Activated naive CD4-positive, alpha-beta T cell treated with anti-CD3 and anti-CD28 coated beads, Interleukin-2, amount 10 ng/mL, durations not matched to agents 7 days and 5 days (primary cell): ENCODE measurements around the gene GOLIM4.
"Not testable (repeated sequence)": the region's sequence is repeated elsewhere in the genome, so short reads cannot be mapped to it uniquely, and the experiment has no call there.

Experiments used
- CTCF ChIA-PET: fragments of 350-600 bp; sonication (Branson Sonifier 250); formaldehyde crosslinking; loops from one replicate; lab custom pipeline; 2021; ENCODE audit warnings: antibody characterized with exemption; lab: Charles Lee
- DNase-seq: peaks from one replicate; pipeline ENCODE4 v3.0.0-alpha.2; 2020
- H3K27ac Mint-ChIP-seq: one replicate; pipeline ENCODE4 v1.8.0; 2021; ENCODE audit warnings: mild to moderate bottlenecking, moderate library complexity, mixed read lengths
- H3K27me3 Mint-ChIP-seq: one replicate; pipeline ENCODE4 v1.8.0; 2021; ENCODE audit warnings: mild to moderate bottlenecking, mixed read lengths
- H3K36me3 Mint-ChIP-seq: one replicate; pipeline ENCODE4 v1.8.0; 2021; ENCODE audit warnings: mixed read lengths
- H3K4me1 Mint-ChIP-seq: one replicate; pipeline ENCODE4 v1.8.0; 2021; ENCODE audit warnings: mixed read lengths
- H3K4me3 Mint-ChIP-seq: one replicate; pipeline ENCODE4 v1.8.0; 2021; ENCODE audit warnings: mild to moderate bottlenecking, moderate library complexity, mixed read lengths
- H3K9me3 Mint-ChIP-seq: one replicate; pipeline ENCODE4 v1.8.0; 2021; ENCODE audit warnings: mixed read lengths

The GOLIM4 gene

DNA sequence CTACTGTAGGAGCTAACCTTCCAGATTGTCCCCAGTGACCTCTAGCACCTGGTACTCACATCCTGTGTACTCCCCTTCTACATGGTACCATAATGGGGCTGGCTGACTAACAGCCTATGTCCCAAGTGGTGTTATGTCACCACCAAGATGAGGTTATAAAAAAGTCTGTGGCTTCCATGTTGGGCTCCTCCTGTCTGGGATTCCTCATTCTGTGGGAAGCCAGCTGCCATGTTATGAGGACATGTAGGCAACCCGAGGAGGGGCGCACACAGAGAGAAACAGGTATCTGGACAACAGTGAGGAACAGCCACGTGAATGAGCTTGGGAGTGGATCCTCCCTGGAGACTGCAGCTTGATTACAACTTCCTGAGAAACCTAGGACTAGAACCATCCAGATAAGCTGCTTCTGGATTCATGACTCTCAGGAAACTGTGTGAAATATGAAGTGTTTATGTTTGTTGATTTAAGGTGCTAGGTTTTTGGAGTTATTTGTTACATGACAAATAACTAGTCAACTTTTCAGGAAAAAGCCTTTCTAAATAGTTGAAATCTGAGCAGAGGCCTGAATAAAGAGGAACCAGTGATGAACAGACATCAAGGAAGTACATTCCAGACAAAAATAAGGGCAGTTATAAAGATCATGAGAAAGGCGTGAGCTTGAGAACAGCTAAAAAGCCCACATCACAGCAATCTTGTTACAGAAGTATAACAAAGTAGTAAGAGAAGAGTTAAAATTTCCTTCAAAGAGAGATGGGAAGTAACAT is 21.7 kb downstream of the GOLIM4 start:
- Mint-ChIP-seq H3K9me3 (no peaks in the 10 kb centered on the region), H3K4me3 (no peak overlapping the region), H3K36me3 (no peaks in the 10 kb centered on the region), H3K27me3 (no peaks in the 10 kb centered on the region), H3K4me1 (no peaks in the 10 kb centered on the region), H3K27ac (no peak overlapping the region)
- CTCF ChIA-PET, result no interaction called here
- no peak for DNase-seq

- no peaks in the 10 kb centered on the region for H3K27me3 Mint-ChIP-seq
Observed at GRCh38 chr3:168072323-168072650, 23.4 kb downstream of the GOLIM4 start.

GRCh38 chr3:168071591-168072322 is 24.0 kb downstream of the GOLIM4 start:
- no peak for DNase-seq
- H3K27me3 Mint-ChIP-seq, result no peaks in the 10 kb centered on the region
- no peak overlapping the region for H3K27ac Mint-ChIP-seq
- CTCF ChIA-PET, result no interaction called here
- no peaks in the 10 kb centered on the region for H3K36me3 Mint-ChIP-seq
- H3K4me1 Mint-ChIP-seq, result no peaks in the 10 kb centered on the region
- H3K9me3 Mint-ChIP-seq, result no peaks in the 10 kb centered on the region
- H3K4me3 Mint-ChIP-seq, result no peak overlapping the region

More at GRCh38 chr3:168072323-168072650, 23.4 kb downstream of the GOLIM4 start:
- Mint-ChIP-seq H3K9me3 (no peaks in the 10 kb centered on the region), H3K4me1 (no peaks in the 10 kb centered on the region), H3K36me3 (no peaks in the 10 kb centered on the region), H3K27ac (no peak overlapping the region), H3K4me3 (no peak overlapping the region)
- DNase-seq, result no peak
- CTCF ChIA-PET, result no interaction called here

- CTCF ChIA-PET, result no interaction called here
- no peak for DNase-seq
- Mint-ChIP-seq H3K27ac (no peak overlapping the region), H3K9me3 (no peaks in the 10 kb centered on the region), H3K27me3 (no peaks in the 10 kb centered on the region), H3K4me3 (no peak overlapping the region), H3K36me3 (no peaks in the 10 kb centered on the region), H3K4me1 (no peaks in the 10 kb centered on the region)
Observed at GRCh38 chr3:168070919-168071318, 24.8 kb downstream of the GOLIM4 start.

GRCh38 chr3:168068346-168068745 is 27.4 kb downstream of the GOLIM4 start:
- DNase-seq, result no peak
- CTCF ChIA-PET, result no interaction called here
- Mint-ChIP-seq H3K36me3 (no peaks in the 10 kb centered on the region), H3K27ac (no peak overlapping the region), H3K9me3 (no peaks in the 10 kb centered on the region), H3K4me3 (no peak overlapping the region), H3K4me1 (no peaks in the 10 kb centered on the region), H3K27me3 (no peaks in the 10 kb centered on the region)

- Mint-ChIP-seq H3K4me3 (no peak overlapping the region), H3K4me1 (no peaks in the 10 kb centered on the region), H3K9me3 (no peaks in the 10 kb centered on the region), H3K27me3 (no peaks in the 10 kb centered on the region), H3K36me3 (no peaks in the 10 kb centered on the region), H3K27ac (no peak overlapping the region)
- no peak for DNase-seq
- CTCF ChIA-PET, result no interaction called here
Observed at GRCh38 chr3:168066882-168067281, 28.8 kb downstream of the GOLIM4 start.

DNA sequence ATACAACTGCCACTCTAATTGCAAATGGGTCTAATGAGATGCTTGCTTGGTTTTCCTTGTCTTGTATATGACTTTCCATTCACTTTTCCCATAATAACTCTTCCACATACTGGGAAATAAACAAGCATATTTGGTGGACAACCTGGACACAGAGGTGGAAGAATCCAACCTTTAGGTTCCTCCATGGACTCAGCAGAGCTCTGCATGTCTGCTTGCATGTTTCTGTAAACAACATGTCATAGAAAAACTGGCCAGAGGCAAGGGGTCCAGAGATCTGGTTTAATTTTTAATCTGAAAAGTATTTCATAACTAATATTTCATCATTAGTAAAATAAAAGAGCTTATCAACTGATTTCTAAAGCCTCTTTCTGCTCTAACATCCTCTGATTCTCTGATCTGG is 30.2 kb downstream of the GOLIM4 start:
- Mint-ChIP-seq H3K4me1 (peaks cover 4% of the 10 kb centered on the region), H3K9me3 (no peaks in the 10 kb centered on the region)
- CTCF ChIA-PET, result no interaction called here

GRCh38 chr3:168063122-168063521 is 32.6 kb downstream of the GOLIM4 start:
- Mint-ChIP-seq H3K27ac (no peak overlapping the region), H3K36me3 (no peaks in the 10 kb centered on the region), H3K4me1 (peaks cover 4% of the 10 kb centered on the region), H3K4me3 (no peak overlapping the region), H3K27me3 (no peaks in the 10 kb centered on the region), H3K9me3 (no peaks in the 10 kb centered on the region)
- no peak for DNase-seq
- CTCF ChIA-PET, result interaction anchor here (0.6 kb wide), 1 partner anchor 179 kb away, joined by 3 read pairs; no protein-coding TSS in a partner anchor

More for the DNA sequence above, 30.2 kb downstream of the GOLIM4 start:
- DNase-seq, result no peak
- H3K36me3 Mint-ChIP-seq, result no peaks in the 10 kb centered on the region
- H3K4me3 Mint-ChIP-seq, result no peak overlapping the region
- no peaks in the 10 kb centered on the region for H3K27me3 Mint-ChIP-seq
- no peak overlapping the region for H3K27ac Mint-ChIP-seq

DNA sequence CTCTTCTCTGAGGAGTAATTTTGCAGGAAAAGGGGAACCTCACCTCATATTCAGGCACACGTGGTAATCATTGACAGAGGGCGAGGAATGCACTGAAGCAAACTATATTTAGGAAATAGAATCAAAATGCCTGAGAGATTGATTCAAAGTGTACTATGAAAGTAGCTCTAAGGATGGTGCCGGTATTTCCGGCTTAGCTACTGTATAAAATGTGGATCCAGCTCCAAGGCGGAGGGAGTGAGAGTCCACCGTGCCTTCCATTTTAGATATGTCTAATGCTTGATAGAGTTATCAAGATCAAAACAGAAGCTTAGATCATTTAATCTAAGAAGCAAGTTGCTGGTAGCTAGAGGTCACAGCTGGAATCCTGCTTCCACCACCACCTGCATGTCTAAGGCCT is 33.0 kb downstream of the GOLIM4 start:
- CTCF ChIA-PET, result interaction anchor here (0.6 to 1.4 kb wide), 2 partner anchors 20 to 103 kb away, joined by 3 to 4 read pairs; no protein-coding TSS in a partner anchor
- Mint-ChIP-seq H3K27ac (no peak overlapping the region), H3K36me3 (no peaks in the 10 kb centered on the region), H3K9me3 (no peaks in the 10 kb centered on the region), H3K4me1 (peaks cover 4% of the 10 kb centered on the region), H3K4me3 (no peak overlapping the region), H3K27me3 (no peaks in the 10 kb centered on the region)
- DNase-seq, result no peak

- Mint-ChIP-seq H3K4me3 (no peak overlapping the region), H3K27me3 (no peaks in the 10 kb centered on the region), H3K4me1 (peaks cover 4% of the 10 kb centered on the region), H3K36me3 (no peaks in the 10 kb centered on the region), H3K27ac (no peak overlapping the region), H3K9me3 (no peaks in the 10 kb centered on the region)
- CTCF ChIA-PET, result interaction anchor here (0.6 to 1.4 kb wide), 4 partner anchors 10 to 1464 kb away, joined by 3 to 4 read pairs (median 3); no protein-coding TSS in a partner anchor
- no peak for DNase-seq
Observed at GRCh38 chr3:168061332-168061996, 34.3 kb downstream of the GOLIM4 start.

DNA sequence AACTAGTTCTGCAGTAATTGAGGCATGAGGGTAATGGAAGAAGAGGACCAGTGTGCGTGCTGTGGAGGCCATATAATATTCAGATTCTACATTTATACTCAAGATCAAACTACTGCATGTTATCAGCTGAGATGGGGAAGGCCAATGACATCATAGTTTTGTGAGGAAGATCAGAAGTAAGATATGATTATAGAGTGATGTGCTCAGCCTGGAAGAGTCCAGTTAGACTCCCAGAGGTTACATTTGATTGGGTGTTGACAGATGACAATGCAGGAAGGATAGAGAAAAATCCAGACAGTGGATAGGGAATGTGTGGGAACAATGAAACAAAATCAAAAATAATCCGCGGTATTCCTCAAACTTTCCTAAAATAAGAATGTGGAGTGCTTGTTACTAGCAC is 35.4 kb downstream of the GOLIM4 start:
- Mint-ChIP-seq H3K27ac (no peak overlapping the region), H3K4me1 (peaks cover 4% of the 10 kb centered on the region), H3K36me3 (no peaks in the 10 kb centered on the region), H3K27me3 (no peaks in the 10 kb centered on the region), H3K4me3 (no peak overlapping the region), H3K9me3 (no peaks in the 10 kb centered on the region)
- no peak for DNase-seq
- CTCF ChIA-PET, result no interaction called here

DNA sequence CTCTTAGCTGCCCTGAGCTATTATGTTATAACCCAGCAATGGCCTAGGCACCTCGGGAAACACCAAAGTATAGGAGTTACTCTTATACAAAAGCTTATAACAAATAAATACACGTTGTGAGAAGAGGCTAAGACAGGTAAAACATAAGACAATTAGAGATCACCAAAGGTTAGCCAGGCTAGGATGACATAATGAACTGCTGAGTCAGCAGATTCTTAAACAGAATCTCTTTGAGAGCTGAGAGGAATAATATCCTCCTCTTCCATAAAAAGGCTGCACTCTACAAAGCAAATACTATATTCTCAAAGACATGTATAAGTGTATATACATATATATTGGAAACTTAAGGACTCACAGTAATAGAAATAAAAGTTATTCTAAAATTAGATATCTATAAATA is 37.2 kb downstream of the GOLIM4 start:
- CTCF ChIA-PET, result no interaction called here
- H3K4me1 Mint-ChIP-seq, result peaks cover 4% of the 10 kb centered on the region
- no peak for DNase-seq
- H3K27me3 Mint-ChIP-seq, result no peaks in the 10 kb centered on the region
- H3K4me3 Mint-ChIP-seq, result no peak overlapping the region
- H3K27ac Mint-ChIP-seq, result no peak overlapping the region
- no peaks in the 10 kb centered on the region for H3K9me3 Mint-ChIP-seq
- no peaks in the 10 kb centered on the region for H3K36me3 Mint-ChIP-seq

DNA sequence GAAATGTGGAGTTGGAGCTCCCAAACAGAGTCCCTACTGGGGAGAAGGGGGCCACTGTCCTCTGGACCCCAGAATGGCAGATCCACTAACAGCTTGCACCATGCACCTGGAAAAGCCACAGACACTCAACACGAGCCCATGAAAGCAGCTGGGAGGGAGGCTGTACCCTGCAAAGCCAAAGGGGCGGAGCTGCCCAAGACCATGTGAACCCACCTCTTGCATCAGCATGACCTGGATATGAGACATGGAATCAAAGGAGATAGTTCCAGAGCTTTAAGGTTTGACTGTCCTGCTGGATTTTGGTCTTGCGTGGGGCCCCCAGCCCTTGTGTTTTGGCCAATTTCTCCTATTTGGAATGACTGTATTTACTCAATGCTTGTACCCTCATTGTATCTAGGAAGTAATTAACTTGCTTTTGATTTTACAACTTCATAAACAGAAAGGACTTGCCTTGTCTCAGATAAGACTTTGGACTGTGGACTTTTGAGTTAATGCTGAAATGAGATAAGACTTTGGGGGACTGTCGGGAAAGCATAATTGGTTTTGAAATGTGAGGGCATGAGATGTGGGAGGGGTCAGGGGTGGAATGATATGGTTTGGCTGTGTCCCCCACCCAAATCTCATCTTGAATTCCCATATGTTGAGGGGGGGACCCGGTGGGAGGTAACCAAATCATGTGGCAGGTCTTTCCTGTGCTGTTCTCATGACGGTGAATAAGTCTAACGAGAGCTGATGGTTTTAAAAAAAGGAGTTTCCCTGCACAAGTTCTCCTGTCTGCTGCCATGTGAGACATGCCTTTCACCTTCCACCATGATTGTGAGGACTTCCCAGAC is 39.1 kb downstream of the GOLIM4 start:
- H3K4me3 Mint-ChIP-seq, CTCF ChIA-PET, H3K4me1 Mint-ChIP-seq, H3K27ac Mint-ChIP-seq, H3K36me3 Mint-ChIP-seq, H3K9me3 Mint-ChIP-seq, H3K27me3 Mint-ChIP-seq, DNase-seq: not testable (repeated sequence)

GRCh38 chr3:168054447-168054846 is 41.3 kb downstream of the GOLIM4 start:
- Mint-ChIP-seq H3K27me3 (no peaks in the 10 kb centered on the region), H3K4me3 (no peak overlapping the region), H3K4me1 (no peaks in the 10 kb centered on the region), H3K9me3 (no peaks in the 10 kb centered on the region), H3K36me3 (no peaks in the 10 kb centered on the region), H3K27ac (no peak overlapping the region)
- DNase-seq, result no peak
- CTCF ChIA-PET, result no interaction called here
